ENCODE results near the gene UGT1A5.

The UGT1A5 gene

DNA sequence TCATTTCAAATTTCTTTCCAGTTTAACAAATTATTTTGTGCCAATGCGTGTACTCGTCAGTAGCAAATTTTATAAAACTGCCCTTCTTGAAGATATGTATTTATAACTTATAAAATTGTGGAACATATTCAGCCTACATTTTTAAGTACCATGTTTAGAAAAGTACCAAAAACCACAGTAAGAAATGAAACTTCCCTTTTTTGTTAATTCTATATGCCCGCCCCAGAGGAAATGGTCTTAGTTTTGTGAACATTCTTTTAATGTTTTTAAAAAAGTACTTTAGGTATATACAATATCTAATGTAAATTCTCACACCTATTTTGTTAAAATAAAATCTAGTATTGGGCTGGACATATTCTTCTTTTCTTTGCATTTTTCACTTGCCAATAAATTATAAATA lies 39.8 kb upstream of the UGT1A5 start:
- H3K36me3 ChIP-seq (ENCODE audit: low read depth) = no peaks in the 10 kb centered on the region
- H3K4me3 ChIP-seq (ENCODE audit: severe bottlenecking) = no peak overlapping the region
- DNase-seq (ENCODE audit: low spot score) = no peak
- no peak overlapping the region for H3K27ac ChIP-seq (ENCODE audit: poor library complexity, severe bottlenecking)
- TF ChIP-seq, protein P1, sequence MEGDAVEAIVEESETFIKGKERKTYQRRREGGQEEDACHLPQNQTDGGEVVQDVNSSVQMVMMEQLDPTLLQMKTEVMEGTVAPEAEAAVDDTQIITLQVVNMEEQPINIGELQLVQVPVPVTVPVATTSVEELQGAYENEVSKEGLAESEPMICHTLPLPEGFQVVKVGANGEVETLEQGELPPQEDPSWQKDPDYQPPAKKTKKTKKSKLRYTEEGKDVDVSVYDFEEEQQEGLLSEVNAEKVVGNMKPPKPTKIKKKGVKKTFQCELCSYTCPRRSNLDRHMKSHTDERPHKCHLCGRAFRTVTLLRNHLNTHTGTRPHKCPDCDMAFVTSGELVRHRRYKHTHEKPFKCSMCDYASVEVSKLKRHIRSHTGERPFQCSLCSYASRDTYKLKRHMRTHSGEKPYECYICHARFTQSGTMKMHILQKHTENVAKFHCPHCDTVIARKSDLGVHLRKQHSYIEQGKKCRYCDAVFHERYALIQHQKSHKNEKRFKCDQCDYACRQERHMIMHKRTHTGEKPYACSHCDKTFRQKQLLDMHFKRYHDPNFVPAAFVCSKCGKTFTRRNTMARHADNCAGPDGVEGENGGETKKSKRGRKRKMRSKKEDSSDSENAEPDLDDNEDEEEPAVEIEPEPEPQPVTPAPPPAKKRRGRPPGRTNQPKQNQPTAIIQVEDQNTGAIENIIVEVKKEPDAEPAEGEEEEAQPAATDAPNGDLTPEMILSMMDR (IDR thresholded peaks at IDR 0.05; ENCODE audit: poor library complexity, severe bottlenecking) = no peak
- no peaks in the 10 kb centered on the region for H3K9me3 ChIP-seq (ENCODE audit: severe bottlenecking)
- no peaks in the 10 kb centered on the region for H3K27me3 ChIP-seq (ENCODE audit: insufficient read depth, poor library complexity, severe bottlenecking)
- ATAC-seq (ENCODE audit: low read depth) = no peak
- H3K4me1 ChIP-seq (ENCODE audit: insufficient read depth, poor library complexity, severe bottlenecking) = no peaks in the 10 kb centered on the region

GRCh38 chr2:233673896-233674295 lies 38.8 kb upstream of the UGT1A5 start:
- H3K4me3 ChIP-seq (ENCODE audit: severe bottlenecking) = no peak overlapping the region
- no peaks in the 10 kb centered on the region for H3K9me3 ChIP-seq (ENCODE audit: severe bottlenecking)
- H3K27ac ChIP-seq (ENCODE audit: poor library complexity, severe bottlenecking) = no peak overlapping the region
- H3K36me3 ChIP-seq (ENCODE audit: low read depth) = no peaks in the 10 kb centered on the region
- TF ChIP-seq, protein P1 (IDR thresholded peaks at IDR 0.05; ENCODE audit: poor library complexity, severe bottlenecking) = no peak
- ATAC-seq (ENCODE audit: low read depth) (no peak), DNase-seq (ENCODE audit: low spot score) (no peak)
- no peaks in the 10 kb centered on the region for H3K4me1 ChIP-seq (ENCODE audit: insufficient read depth, poor library complexity, severe bottlenecking)
- no peaks in the 10 kb centered on the region for H3K27me3 ChIP-seq (ENCODE audit: insufficient read depth, poor library complexity, severe bottlenecking)

DNA sequence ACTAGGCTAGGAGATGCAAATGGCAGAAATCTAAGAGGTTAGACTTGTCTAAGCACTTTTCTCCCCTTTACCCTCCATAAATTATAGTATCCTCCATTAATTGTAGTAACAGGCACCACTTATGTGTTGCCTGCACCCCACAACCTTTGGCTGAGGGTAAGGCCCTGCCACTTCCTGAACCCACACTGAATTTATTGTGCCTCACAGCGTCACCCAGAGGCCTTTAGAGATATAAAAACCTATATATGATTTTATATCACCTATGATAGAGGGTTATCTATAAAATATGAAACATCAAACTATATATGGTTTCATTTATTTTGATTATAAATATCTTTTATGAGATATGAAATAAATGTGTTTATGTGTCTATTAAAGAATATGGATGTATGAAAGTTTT lies 38.4 kb upstream of the UGT1A5 start:
- Histone ChIP-seq H3K9me3 (ENCODE audit: severe bottlenecking) (no peaks in the 10 kb centered on the region), H3K4me1 (ENCODE audit: insufficient read depth, poor library complexity, severe bottlenecking) (no peaks in the 10 kb centered on the region), H3K27me3 (ENCODE audit: insufficient read depth, poor library complexity, severe bottlenecking) (no peaks in the 10 kb centered on the region), H3K4me3 (ENCODE audit: severe bottlenecking) (no peak overlapping the region), H3K36me3 (ENCODE audit: low read depth) (no peaks in the 10 kb centered on the region), H3K27ac (ENCODE audit: poor library complexity, severe bottlenecking) (no peak overlapping the region)
- ATAC-seq (ENCODE audit: low read depth) (no peak), DNase-seq (ENCODE audit: low spot score) (no peak)
- TF ChIP-seq, protein P1 (IDR thresholded peaks at IDR 0.05; ENCODE audit: poor library complexity, severe bottlenecking) = no peak

DNA sequence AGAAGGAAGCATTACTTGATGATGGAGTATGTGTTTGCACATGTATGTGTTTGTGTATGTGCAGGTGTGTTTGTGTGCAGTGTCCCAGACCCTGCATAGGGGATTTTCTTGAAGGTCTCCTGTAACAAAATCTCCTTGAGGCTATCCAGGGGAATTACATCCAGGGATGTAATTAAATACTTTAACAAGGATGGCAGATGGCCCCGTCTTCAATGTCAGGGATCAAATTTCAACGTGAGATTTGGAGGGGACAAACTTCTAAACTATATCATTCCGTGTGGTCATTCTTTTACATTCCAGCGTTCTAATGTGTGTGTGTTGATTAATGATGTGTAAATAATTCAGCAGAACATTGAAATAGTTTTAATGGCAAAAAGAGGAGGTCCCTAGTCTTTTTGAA lies 37.7 kb upstream of the UGT1A5 start:
- Histone ChIP-seq H3K4me1 (ENCODE audit: insufficient read depth, poor library complexity, severe bottlenecking) (no peaks in the 10 kb centered on the region), H3K9me3 (ENCODE audit: severe bottlenecking) (no peaks in the 10 kb centered on the region), H3K27me3 (ENCODE audit: insufficient read depth, poor library complexity, severe bottlenecking) (no peaks in the 10 kb centered on the region), H3K27ac (ENCODE audit: poor library complexity, severe bottlenecking) (no peak overlapping the region), H3K36me3 (ENCODE audit: low read depth) (no peaks in the 10 kb centered on the region), H3K4me3 (ENCODE audit: severe bottlenecking) (no peak overlapping the region)
- DNase-seq (ENCODE audit: low spot score) = no peak
- TF ChIP-seq, protein P1 (IDR thresholded peaks at IDR 0.05; ENCODE audit: poor library complexity, severe bottlenecking) = no peak
- ATAC-seq (ENCODE audit: low read depth) = no peak

DNA sequence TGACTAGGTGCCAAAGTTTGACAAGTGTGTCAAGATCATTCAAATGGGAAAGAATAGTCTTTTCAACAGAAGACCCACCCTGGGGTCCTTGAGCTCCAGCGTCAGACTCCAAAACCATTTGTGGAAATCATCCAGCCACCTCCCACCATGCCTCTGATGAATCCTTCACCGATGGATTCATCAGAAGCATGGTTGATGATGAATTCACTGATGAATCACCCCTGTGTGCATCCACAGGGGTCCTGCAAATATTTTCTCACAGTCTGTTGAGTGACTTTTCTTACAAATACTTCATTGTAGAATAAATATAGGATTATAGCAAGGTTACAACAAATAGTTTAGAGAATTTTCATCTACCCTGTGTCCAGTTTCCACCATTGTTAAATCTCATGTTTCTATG lies 36.7 kb upstream of the UGT1A5 start:
- ATAC-seq (ENCODE audit: low read depth) = no peak
- DNase-seq (ENCODE audit: low spot score) = no peak
- Histone ChIP-seq H3K27me3 (ENCODE audit: insufficient read depth, poor library complexity, severe bottlenecking) (no peaks in the 10 kb centered on the region), H3K36me3 (ENCODE audit: low read depth) (no peaks in the 10 kb centered on the region), H3K9me3 (ENCODE audit: severe bottlenecking) (no peaks in the 10 kb centered on the region), H3K27ac (ENCODE audit: poor library complexity, severe bottlenecking) (no peak overlapping the region), H3K4me1 (ENCODE audit: insufficient read depth, poor library complexity, severe bottlenecking) (no peaks in the 10 kb centered on the region), H3K4me3 (ENCODE audit: severe bottlenecking) (no peak overlapping the region)
- TF ChIP-seq, protein P1 (IDR thresholded peaks at IDR 0.05; ENCODE audit: poor library complexity, severe bottlenecking) = no peak
